K562 (cell line): ENCODE results near the gene FAM131C. TPM values are rescaled to one million over a fixed set of nuclear protein-coding genes. Genes with fewer than 3 reads are reported as not detected.
A peak's percentile ranks its signal among the peaks of the same experiment; 100 is the strongest.

Experiments
- BCOR ChIP-seq: fragments of 450-650 bp; IDR thresholded peaks from 2 replicates; pipeline ENCODE4 v1.6.1; 2016
- BHLHE40 ChIP-seq: IDR thresholded peaks from 2 replicates; pipeline ENCODE4 v1.6.1; 2011; ENCODE audit warnings: low read length, improper control_type of control experiment
- BRCA1 ChIP-seq, 2 experiments: fragments of 450-650 bp in 1 of 2; sonication (generic) in 1 of 2; formaldehyde crosslinking in 1 of 2; IDR thresholded peaks; 2 replicates each; pipeline versions ENCODE4 v1.5.0 to v1.6.1; 2017 to 2020; ENCODE audit warnings: mild to moderate bottlenecking in 1 of 2, missing genetic modification reagents in 1 of 2
- BRD9 ChIP-seq: fragments of 450-650 bp; IDR thresholded peaks from 2 replicates; pipeline ENCODE4 v1.6.1; 2018; ENCODE audit warnings: low read depth; ENCODE audit not compliant: partially characterized antibody
- CBX2 ChIP-seq: fragments of 200-600 bp; sonication (generic); IDR thresholded peaks from one replicate; pipeline ENCODE4 v1.6.1; 2012; ENCODE audit warnings: mild to moderate bottlenecking, low read length, inconsistent platforms; ENCODE audit not compliant: insufficient read depth, poor library complexity, severe bottlenecking
- FOXK1 ChIP-seq: sonication (generic); formaldehyde crosslinking; IDR thresholded peaks from 2 replicates; pipeline ENCODE4 v1.8.0; 2022; ENCODE audit warnings: missing genetic modification reagents, mild to moderate bottlenecking, borderline replicate concordance
- HMGN3 ChIP-seq: IDR thresholded peaks from 2 replicates; pipeline ENCODE4 v1.6.1; 2011; ENCODE audit warnings: borderline replicate concordance, low read depth, mild to moderate bottlenecking, mixed read lengths, low read length; ENCODE audit not compliant: insufficient read length; ENCODE audit errors: extremely low read depth
- ILK ChIP-seq: fragments of 450-650 bp; IDR thresholded peaks from 2 replicates; pipeline ENCODE4 v1.6.1; 2016; ENCODE audit warnings: missing genetic modification characterization, low read depth, mild to moderate bottlenecking, missing compliant biosample characterization, moderate library complexity, borderline replicate concordance
- LCOR ChIP-seq: sonication (generic); formaldehyde crosslinking; IDR thresholded peaks from 2 replicates; pipeline ENCODE4 v1.8.0; 2022; ENCODE audit warnings: mild to moderate bottlenecking, missing genetic modification reagents
- MAZ ChIP-seq, 2 experiments: fragments of 450-650 bp in 1 of 2; sonication (generic) in 1 of 2; formaldehyde crosslinking; IDR thresholded peaks in 1 of 2; conservative IDR thresholded peaks in 1 of 2; 2 replicates each; pipeline versions ENCODE4 v1.4.0 to v1.5.0; 2020; ENCODE audit warnings: mild to moderate bottlenecking in 1 of 2, missing genetic modification reagents in 1 of 2
- NBN ChIP-seq: fragments of 450-650 bp; IDR thresholded peaks from 2 replicates; pipeline ENCODE4 v1.6.1; 2016; ENCODE audit warnings: low read depth, mild to moderate bottlenecking
- RAD51 ChIP-seq: fragments of 450-650 bp; IDR thresholded peaks from 2 replicates; pipeline ENCODE4 v1.7.1; 2016; ENCODE audit warnings: low read depth, mild to moderate bottlenecking, borderline replicate concordance
- SMARCA4 ChIP-seq: fragments of 450-650 bp; IDR thresholded peaks from 2 replicates; pipeline ENCODE4 v1.6.1; 2016
- TCF3 ChIP-seq: sonication (generic); formaldehyde crosslinking; IDR thresholded peaks from 2 replicates; pipeline ENCODE4 v1.4.0; 2020; ENCODE audit warnings: mild to moderate bottlenecking, missing genetic modification reagents
- ZFP30 ChIP-seq: fragments of 250-450 bp; sonication (Bioruptor Pico); IDR thresholded peaks from 2 replicates; pipeline ENCODE4 v1.8.0; 2022; ENCODE audit warnings: moderate library complexity, mild to moderate bottlenecking, inconsistent platforms, borderline replicate concordance
- ZNF184 ChIP-seq: sonication (generic); formaldehyde crosslinking; IDR thresholded peaks from 2 replicates; pipeline ENCODE4 v1.5.0; 2020; ENCODE audit warnings: missing genetic modification reagents
- ZNF589 ChIP-seq: fragments of 200-800 bp; sonication (Bioruptor generic); IDR thresholded peaks from 2 replicates; pipeline ENCODE4 v1.6.1; 2016; ENCODE audit warnings: low read depth, missing genetic modification characterization, missing compliant biosample characterization
- polyA plus RNA-seq, 8 experiments: library from polyadenylated mRNA; depleted of rRNA in 4 of 8; stranded (reverse) in 5 of 8; unstranded in 3 of 8; fragments of >200 nt; fragmentation: Nextera tagmentation in 2 of 8; fragmentation: Illumina TruSeq in 1 of 8; extraction: Ambion mirVana in 2 of 8; extraction: Trizol in 1 of 8; gene quantifications; 2 replicates each; pipeline versions ENCODE4 v1.2.1 to v1.2.3, GENCODE V29; 2011 to 2014; ENCODE audit warnings: inconsistent platforms in 1 of 8, missing spikeins in 1 of 8
- total RNA-seq, 7 experiments: library from RNA; depleted of rRNA in 6 of 7; stranded (reverse); fragments of >200 nt in 6 of 7; fragmentation: Illumina TruSeq in 2 of 7; extraction: Trizol in 2 of 7; gene quantifications; 2 replicates each; pipeline versions ENCODE4 v1.2.1 to v1.2.3, GENCODE V29; 2011 to 2021; ENCODE audit warnings: low replicate concordance in 1 of 7
- TF ChIP-seq, protein P1 (sequence below): fragments of 200-800 bp; sonication (Bioruptor generic); IDR thresholded peaks from 2 replicates; pipeline ENCODE4 v1.6.1; 2017; ENCODE audit warnings: missing genetic modification characterization, missing compliant biosample characterization
- TF ChIP-seq, protein P2 (sequence below): IDR thresholded peaks from 2 replicates; pipeline ENCODE4 v1.6.1; 2012; ENCODE audit warnings: low read depth, low read length, improper control_type of control experiment, borderline replicate concordance
- TF ChIP-seq, protein P3 (sequence below): sonication (generic); formaldehyde crosslinking; IDR thresholded peaks from 2 replicates; pipeline ENCODE4 v1.8.0; 2022; ENCODE audit warnings: mild to moderate bottlenecking, missing genetic modification reagents
- TF ChIP-seq, protein P4 (sequence below): sonication (generic); formaldehyde crosslinking; IDR thresholded peaks from 2 replicates; pipeline ENCODE4 v1.9.0; 2022; ENCODE audit warnings: mild to moderate bottlenecking, missing genetic modification reagents

FAM131C gene
- total and polyA plus RNA-seq, 9 of the 15 experiments (the other 6 are each of a cell fraction or from before 2014, with no cell fraction given), result 0.10 to 0.29 (median 0.16) TPM; not detected in 6

DNA sequence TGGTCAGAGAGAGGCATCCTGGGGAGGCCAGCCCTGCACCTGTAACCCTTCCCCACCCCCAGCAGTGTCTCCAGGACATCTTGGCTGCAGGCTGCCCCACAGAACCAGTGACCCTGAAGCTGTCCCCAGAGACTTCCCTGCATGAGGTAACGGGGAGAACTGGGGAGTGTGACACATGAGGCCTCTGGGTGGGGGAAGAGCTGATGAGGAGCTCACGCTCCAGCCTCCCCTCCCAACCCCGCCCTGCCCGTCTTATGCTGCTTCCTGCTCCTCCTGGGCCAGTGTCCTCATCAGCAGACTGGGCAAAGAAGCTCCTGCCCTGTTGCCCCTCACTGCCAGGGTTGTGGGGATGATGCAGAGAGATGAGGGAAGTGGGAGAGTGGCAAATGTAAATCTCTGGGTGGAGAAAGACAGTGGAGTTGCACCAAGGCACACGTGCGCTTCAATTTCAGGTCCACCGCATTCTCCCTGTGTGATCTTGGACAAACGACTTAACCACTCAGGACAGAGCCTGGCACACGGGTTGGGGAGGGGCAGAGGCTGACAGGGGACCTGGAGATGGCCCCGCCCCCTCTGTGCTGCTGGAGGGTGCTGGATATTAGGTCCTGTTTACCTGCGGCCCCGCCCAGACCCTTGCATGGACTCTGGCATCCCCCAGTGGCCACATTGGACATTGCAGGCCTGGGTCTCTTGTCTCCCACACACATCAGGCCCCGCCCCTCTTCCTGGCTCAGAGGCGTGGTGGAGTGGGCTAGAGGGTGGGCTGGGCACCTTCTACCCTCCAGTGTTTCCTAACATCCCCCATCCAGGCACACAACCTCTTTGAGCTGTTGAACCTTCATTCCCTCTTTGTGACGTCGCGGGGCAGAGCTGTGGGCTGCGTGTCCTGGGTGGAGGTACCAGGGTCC is 17.6 kb downstream of the FAM131C start (continued):
- peak; percentile 96; the same call in 1 of the 2 replicates for TF ChIP-seq FOXK1 (CRISPR knock-in tag)
- TF ChIP-seq ZNF184 (CRISPR knock-in tag), result no peak
- TF ChIP-seq BCOR, result peak; percentile 43
- no peak for TF ChIP-seq ILK (tag)
- no peak for TF ChIP-seq CBX2
- peak; percentile 74 to 77 for TF ChIP-seq MAZ (CRISPR knock-in tag; conservative IDR thresholded peaks at IDR 0.05 in 1 of 2, IDR thresholded peaks at IDR 0.05 in 1 of 2)
- TF ChIP-seq ZNF589 (CRISPR knock-in tag), result no peak
- TF ChIP-seq HMGN3, result peak; percentile 30
- TF ChIP-seq, protein P1, sequence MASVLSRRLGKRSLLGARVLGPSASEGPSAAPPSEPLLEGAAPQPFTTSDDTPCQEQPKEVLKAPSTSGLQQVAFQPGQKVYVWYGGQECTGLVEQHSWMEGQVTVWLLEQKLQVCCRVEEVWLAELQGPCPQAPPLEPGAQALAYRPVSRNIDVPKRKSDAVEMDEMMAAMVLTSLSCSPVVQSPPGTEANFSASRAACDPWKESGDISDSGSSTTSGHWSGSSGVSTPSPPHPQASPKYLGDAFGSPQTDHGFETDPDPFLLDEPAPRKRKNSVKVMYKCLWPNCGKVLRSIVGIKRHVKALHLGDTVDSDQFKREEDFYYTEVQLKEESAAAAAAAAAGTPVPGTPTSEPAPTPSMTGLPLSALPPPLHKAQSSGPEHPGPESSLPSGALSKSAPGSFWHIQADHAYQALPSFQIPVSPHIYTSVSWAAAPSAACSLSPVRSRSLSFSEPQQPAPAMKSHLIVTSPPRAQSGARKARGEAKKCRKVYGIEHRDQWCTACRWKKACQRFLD (CRISPR knock-in tag), result peak; percentile 42; the same call in 1 of the 2 replicates
- TF ChIP-seq, protein P2, sequence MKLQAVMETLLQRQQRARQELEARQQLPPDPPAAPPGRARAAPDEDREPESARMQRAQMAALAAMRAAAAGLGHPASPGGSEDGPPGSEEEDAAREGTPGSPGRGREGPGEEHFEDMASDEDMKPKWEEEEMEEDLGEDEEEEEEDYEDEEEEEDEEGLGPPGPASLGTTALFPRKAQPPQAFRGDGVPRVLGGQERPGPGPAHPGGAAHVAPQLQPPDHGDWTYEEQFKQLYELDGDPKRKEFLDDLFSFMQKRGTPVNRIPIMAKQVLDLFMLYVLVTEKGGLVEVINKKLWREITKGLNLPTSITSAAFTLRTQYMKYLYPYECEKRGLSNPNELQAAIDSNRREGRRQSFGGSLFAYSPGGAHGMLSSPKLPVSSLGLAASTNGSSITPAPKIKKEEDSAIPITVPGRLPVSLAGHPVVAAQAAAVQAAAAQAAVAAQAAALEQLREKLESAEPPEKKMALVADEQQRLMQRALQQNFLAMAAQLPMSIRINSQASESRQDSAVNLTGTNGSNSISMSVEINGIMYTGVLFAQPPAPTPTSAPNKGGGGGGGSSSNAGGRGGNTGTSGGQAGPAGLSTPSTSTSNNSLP, result peak; percentile 62; the same call in 1 of the 2 replicates
- TF ChIP-seq ZFP30, result no peak
- TF ChIP-seq SMARCA4, result peak; percentile 56; the same call in 1 of the 2 replicates
- peak; percentile 63; the same call in 1 of the 2 replicates for TF ChIP-seq NBN
- peak; percentile 23 for TF ChIP-seq TCF3
- TF ChIP-seq BRCA1 (IDR thresholded peaks at IDR 0.05), result no peak
- no peak for TF ChIP-seq BRCA1 (CRISPR knock-in tag; IDR thresholded peaks at IDR 0.05)
- TF ChIP-seq, protein P3, sequence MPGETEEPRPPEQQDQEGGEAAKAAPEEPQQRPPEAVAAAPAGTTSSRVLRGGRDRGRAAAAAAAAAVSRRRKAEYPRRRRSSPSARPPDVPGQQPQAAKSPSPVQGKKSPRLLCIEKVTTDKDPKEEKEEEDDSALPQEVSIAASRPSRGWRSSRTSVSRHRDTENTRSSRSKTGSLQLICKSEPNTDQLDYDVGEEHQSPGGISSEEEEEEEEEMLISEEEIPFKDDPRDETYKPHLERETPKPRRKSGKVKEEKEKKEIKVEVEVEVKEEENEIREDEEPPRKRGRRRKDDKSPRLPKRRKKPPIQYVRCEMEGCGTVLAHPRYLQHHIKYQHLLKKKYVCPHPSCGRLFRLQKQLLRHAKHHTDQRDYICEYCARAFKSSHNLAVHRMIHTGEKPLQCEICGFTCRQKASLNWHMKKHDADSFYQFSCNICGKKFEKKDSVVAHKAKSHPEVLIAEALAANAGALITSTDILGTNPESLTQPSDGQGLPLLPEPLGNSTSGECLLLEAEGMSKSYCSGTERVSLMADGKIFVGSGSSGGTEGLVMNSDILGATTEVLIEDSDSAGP (CRISPR knock-in tag), result peak; percentile 76
- TF ChIP-seq, protein P4, sequence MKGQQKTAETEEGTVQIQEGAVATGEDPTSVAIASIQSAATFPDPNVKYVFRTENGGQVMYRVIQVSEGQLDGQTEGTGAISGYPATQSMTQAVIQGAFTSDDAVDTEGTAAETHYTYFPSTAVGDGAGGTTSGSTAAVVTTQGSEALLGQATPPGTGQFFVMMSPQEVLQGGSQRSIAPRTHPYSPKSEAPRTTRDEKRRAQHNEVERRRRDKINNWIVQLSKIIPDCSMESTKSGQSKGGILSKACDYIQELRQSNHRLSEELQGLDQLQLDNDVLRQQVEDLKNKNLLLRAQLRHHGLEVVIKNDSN (CRISPR knock-in tag), result 0 out of 2 replicates have a peak, but pooled peaks have one; percentile 16
- peak; percentile 62 for TF ChIP-seq BHLHE40
- TF ChIP-seq RAD51, result 0 out of 2 replicates have a peak, but pooled peaks have one; percentile 17
- TF ChIP-seq LCOR (CRISPR knock-in tag), result 0 out of 2 replicates have a peak, but pooled peaks have one; percentile 71
- peak; percentile 91 for TF ChIP-seq BRD9
